Measurements from ENCODE around the gene USH2A. TPM values are rescaled to one million over a fixed set of nuclear protein-coding genes. Genes with fewer than 3 reads are reported as not detected.

The USH2A gene
- total RNA-seq, 4 donors from 2014 or later: under 0.01 to 1.9 (median under 0.01) TPM

- Histone ChIP-seq H3K4me1 (peaks cover 0 to 28% (median 20%) of the 10 kb centered on the region in 4 donors), H3K36me3 (no peaks in the 10 kb centered on the region), H3K9me3 (no peaks in the 10 kb centered on the region), H3K4me3 (peak overlapping the region in 3 of 4 donors; percentile 26 to 30 (median 27)), H3K27me3 (no peaks in the 10 kb centered on the region), H3K27ac (replicated peaks in 1 of 4) (peak overlapping the region; percentile 77 to 80 (median 79))
- DNase-seq (ENCODE audit: extremely low spot score): no peak
- TF ChIP-seq POLR2AphosphoS5 (IDR thresholded peaks at IDR 0.05): peak in 1 of 2 donors; percentile 38
- no peak for TF ChIP-seq EP300 (IDR thresholded peaks at IDR 0.05)
- no peak for TF ChIP-seq POLR2A (IDR thresholded peaks at IDR 0.05; ENCODE audit: low read depth)
- TF ChIP-seq CTCF (IDR thresholded peaks at IDR 0.05): no peak
- WGBS: 62% methylated on average over 9 of the region's 9 CpGs
- intact Hi-C loops (cut with DNase I): no loop called here
These were observed 786.8 kb downstream of the USH2A start for GRCh38 chr1:215636258-215636965.

GRCh38 chr1:215635827-215636226 lies 787.4 kb downstream of the USH2A start:
- Histone ChIP-seq H3K27me3 (no peaks in the 10 kb centered on the region), H3K27ac (replicated peaks in 1 of 4) (peak overlapping the region; percentile 77 to 80 (median 79)), H3K4me3 (no peak overlapping the region), H3K9me3 (no peaks in the 10 kb centered on the region), H3K36me3 (no peaks in the 10 kb centered on the region), H3K4me1 (peaks cover 0 to 33% (median 24%) of the 10 kb centered on the region in 4 donors)
- TF ChIP-seq EP300 (IDR thresholded peaks at IDR 0.05) (no peak), POLR2A (IDR thresholded peaks at IDR 0.05; ENCODE audit: low read depth) (no peak), POLR2AphosphoS5 (IDR thresholded peaks at IDR 0.05) (no peak)
- 92% methylated on average over 4 of the region's 6 CpGs for WGBS
- intact Hi-C loops (cut with DNase I): no loop called here
- no peak for DNase-seq (ENCODE audit: extremely low spot score)

- intact Hi-C loops (cut with DNase I): no loop called here
- DNase-seq (ENCODE audit: extremely low spot score): no peak
These were observed 791.8 kb downstream of the USH2A start for GRCh38 chr1:215631489-215631888.

GRCh38 chr1:215631040-215631439 lies 792.2 kb downstream of the USH2A start:
- intact Hi-C loops (cut with DNase I): no loop called here

More at GRCh38 chr1:215631489-215631888, 791.8 kb downstream of the USH2A start:
- Histone ChIP-seq H3K36me3 (no peaks in the 10 kb centered on the region), H3K4me3 (no peak overlapping the region), H3K9me3 (no peaks in the 10 kb centered on the region), H3K27ac (replicated peaks in 1 of 4) (no peak overlapping the region), H3K4me1 (peaks cover 0 to 23% (median 18%) of the 10 kb centered on the region in 4 donors), H3K27me3 (no peaks in the 10 kb centered on the region)
- 28% methylated on average over 3 of the region's 3 CpGs for WGBS
- no peak for TF ChIP-seq EP300 (IDR thresholded peaks at IDR 0.05)
- TF ChIP-seq POLR2AphosphoS5 (IDR thresholded peaks at IDR 0.05): no peak
- no peak for TF ChIP-seq POLR2A (IDR thresholded peaks at IDR 0.05; ENCODE audit: low read depth)
- no peak for TF ChIP-seq CTCF (IDR thresholded peaks at IDR 0.05)

More at GRCh38 chr1:215631040-215631439, 792.2 kb downstream of the USH2A start:
- H3K27me3 ChIP-seq: no peaks in the 10 kb centered on the region
- H3K4me3 ChIP-seq: no peak overlapping the region
- peaks cover 0 to 18% (median 13%) of the 10 kb centered on the region in 4 donors for H3K4me1 ChIP-seq
- H3K36me3 ChIP-seq: no peaks in the 10 kb centered on the region
- H3K27ac ChIP-seq (replicated peaks in 1 of 4): no peak overlapping the region
- DNase-seq (ENCODE audit: extremely low spot score): no peak
- H3K9me3 ChIP-seq: no peaks in the 10 kb centered on the region
- WGBS: 75% methylated on average over 1 of the region's 1 CpG
- TF ChIP-seq POLR2A (IDR thresholded peaks at IDR 0.05; ENCODE audit: low read depth) (no peak), EP300 (IDR thresholded peaks at IDR 0.05) (no peak), CTCF (IDR thresholded peaks at IDR 0.05) (no peak), POLR2AphosphoS5 (IDR thresholded peaks at IDR 0.05) (no peak)
